HG03520 (cell line): ENCODE measurements around the gene RMDN3.
A peak's percentile ranks its signal among the peaks of the same experiment; 100 is the strongest.

Source experiments
- ATAC-seq: cut with Tn5 transposase; IDR thresholded peaks from one replicate; pipeline ENCODE4 v1.9.1; 2021; ENCODE audit warnings: mild to moderate bottlenecking, moderate library complexity; ENCODE audit not compliant: unreplicated experiment

Gene RMDN3

GRCh38 chr15:40773496-40773895 lies 18.4 kb upstream of the RMDN3 start:
- no peak for ATAC-seq

GRCh38 chr15:40772014-40772413 lies 17.0 kb upstream of the RMDN3 start:
- ATAC-seq = no peak

GRCh38 chr15:40771242-40771641 lies 16.2 kb upstream of the RMDN3 start:
- ATAC-seq = no peak

- ATAC-seq = no peak
Observed at GRCh38 chr15:40770147-40770721, 15.2 kb upstream of the RMDN3 start.

- no peak for ATAC-seq
Observed at GRCh38 chr15:40769274-40770146, 14.5 kb upstream of the RMDN3 start, which contains the start of gene C15orf62. C15orf62 (plus strand) TSS chr15:40769980; CDS start chr15:40770496, 516 bp downstream.

- ATAC-seq = no peak
Observed at GRCh38 chr15:40768521-40769273, 13.6 kb upstream of the RMDN3 start.

- no peak for ATAC-seq
Observed at GRCh38 chr15:40767838-40768500, 12.9 kb upstream of the RMDN3 start.

- no peak for ATAC-seq
Observed at GRCh38 chr15:40766906-40767837, 12.1 kb upstream of the RMDN3 start.

- no peak for ATAC-seq
Observed at GRCh38 chr15:40766194-40766815, 11.3 kb upstream of the RMDN3 start.

- no peak for ATAC-seq
Observed at GRCh38 chr15:40764629-40765103, 9.6 kb upstream of the RMDN3 start.

GRCh38 chr15:40763801-40764628 lies 9.0 kb upstream of the RMDN3 start, which contains the start of gene GCHFR:
GCHFR (plus strand) TSS chr15:40764068; CDS start chr15:40764181, 113 bp downstream.
- peak; percentile 58 for ATAC-seq

GRCh38 chr15:40762919-40763800 lies 8.1 kb upstream of the RMDN3 start:
- ATAC-seq = peak; percentile 4

GRCh38 chr15:40759961-40760360 lies 4.9 kb upstream of the RMDN3 start:
- ATAC-seq = no peak

GRCh38 chr15:40756938-40757337 lies 1.9 kb upstream of the RMDN3 start:
- no peak for ATAC-seq

- ATAC-seq = no peak
Observed at GRCh38 chr15:40755812-40756208, 756 bp upstream of the RMDN3 start.

- no peak for ATAC-seq
Observed at GRCh38 chr15:40754574-40754882, 526 bp downstream of the RMDN3 start.

- no peak for ATAC-seq
Observed at GRCh38 chr15:40751745-40752144, 3.3 kb downstream of the RMDN3 start.

GRCh38 chr15:40750885-40751284 lies 4.2 kb downstream of the RMDN3 start:
- ATAC-seq = no peak
